ENCODE measurements around the gene CEMIP2.

- TF ChIP-seq POLR2A (IDR thresholded peaks at IDR 0.05) (no peak), CTCF (IDR thresholded peaks at IDR 0.05) (no peak), POLR2AphosphoS5 (IDR thresholded peaks at IDR 0.05) (no peak), EP300 (IDR thresholded peaks at IDR 0.05) (no peak)
Measured at GRCh38 chr9:71710856-71711255, 57.5 kb downstream of the CEMIP2 start.
